Endothelial cell of umbilical vein (primary cell): ENCODE measurements around the gene MRPS11.

Experiments
- CTCF ChIP-seq, 2 donors: IDR thresholded peaks; 1 replicate in 1 of 2; 2 replicates in 1 of 2; pipeline ENCODE4 v1.5.1; 2011; ENCODE audit warnings: low read length in 2 of 2, mild to moderate bottlenecking in 2 of 2, moderate library complexity in 2 of 2, control low read depth in 1 of 2, inconsistent platforms in 1 of 2, low read depth in 1 of 2; ENCODE audit not compliant: insufficient read depth in 1 of 2; ENCODE audit errors: extremely low read depth in 1 of 2
- EZH2 ChIP-seq: IDR thresholded peaks from 2 replicates; pipeline ENCODE4 v1.6.1; 2012; ENCODE audit warnings: borderline replicate concordance, low read depth, mild to moderate bottlenecking, moderate library complexity, low read length, inconsistent platforms; ENCODE audit not compliant: severe bottlenecking
- FOS ChIP-seq: IDR thresholded peaks from 2 replicates; pipeline ENCODE4 v1.6.1; 2011; ENCODE audit warnings: mild to moderate bottlenecking, low read length, moderate library complexity, borderline replicate concordance; ENCODE audit not compliant: insufficient read depth
- JUN ChIP-seq: IDR thresholded peaks from 2 replicates; pipeline ENCODE4 v1.6.1; 2011; ENCODE audit warnings: borderline replicate concordance, low read depth; ENCODE audit not compliant: insufficient read length, insufficient read depth
- MAX ChIP-seq: IDR thresholded peaks from 2 replicates; pipeline ENCODE4 v1.6.1; 2011; ENCODE audit not compliant: insufficient read depth, insufficient read length
- MYC ChIP-seq: IDR thresholded peaks from one replicate; pipeline ENCODE4 v1.6.1; 2011; ENCODE audit warnings: mild to moderate bottlenecking, low read depth, low read length
- POLR2A ChIP-seq: IDR thresholded peaks from 2 replicates; pipeline ENCODE4 v1.6.1; 2012; ENCODE audit warnings: low read depth, mild to moderate bottlenecking, control low read depth, low read length
- POLR2AphosphoS5 ChIP-seq: IDR thresholded peaks from 2 replicates; pipeline ENCODE4 v1.6.1; 2012; ENCODE audit warnings: low read depth, mild to moderate bottlenecking, control low read depth, low read length, moderate library complexity; ENCODE audit not compliant: insufficient read depth

- TF ChIP-seq CTCF (IDR thresholded peaks at IDR 0.05; ENCODE audit: extremely low read depth in 1 of 2, insufficient read depth in 1 of 2, low read depth in 1 of 2, low read length in 2 of 2): no peak
- no peak for TF ChIP-seq EZH2
- no peak for TF ChIP-seq POLR2A
- no peak for TF ChIP-seq MYC
- no peak for TF ChIP-seq MAX
- TF ChIP-seq POLR2AphosphoS5: no peak
- TF ChIP-seq FOS: no peak
- no peak for TF ChIP-seq JUN
Observed at GRCh38 chr15:88484682-88485331, 17.3 kb downstream of the MRPS11 start.
